GM19099 (cell line): ENCODE measurements around the gene CACHD1.

ENCODE experiments used
- POLR2A ChIP-seq: IDR thresholded peaks from 3 replicates; pipeline ENCODE4 v1.6.1; 2011; ENCODE audit warnings: low read depth; ENCODE audit not compliant: insufficient read length; ENCODE audit errors: extremely low read depth

Gene CACHD1

DNA sequence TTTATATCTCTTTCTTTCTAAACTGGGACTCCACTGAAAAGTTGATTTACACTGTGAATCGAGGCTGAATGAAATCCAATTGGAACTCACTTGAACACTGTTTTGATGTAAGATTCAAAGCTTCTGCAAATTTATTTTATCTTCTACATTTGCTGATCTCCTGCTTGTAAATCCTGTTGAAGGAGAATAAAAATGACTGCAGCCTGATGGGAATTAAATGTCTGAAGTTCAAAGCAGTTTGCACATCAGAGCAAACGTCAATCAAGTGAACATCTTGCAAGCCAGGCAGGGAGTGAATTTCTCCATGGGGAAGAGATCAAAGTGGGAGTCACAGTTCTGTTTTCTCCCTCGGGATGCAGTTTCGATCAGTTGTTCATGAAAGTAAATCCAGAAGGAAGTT is 127.2 kb downstream of the CACHD1 start:
- no peak for TF ChIP-seq POLR2A

DNA sequence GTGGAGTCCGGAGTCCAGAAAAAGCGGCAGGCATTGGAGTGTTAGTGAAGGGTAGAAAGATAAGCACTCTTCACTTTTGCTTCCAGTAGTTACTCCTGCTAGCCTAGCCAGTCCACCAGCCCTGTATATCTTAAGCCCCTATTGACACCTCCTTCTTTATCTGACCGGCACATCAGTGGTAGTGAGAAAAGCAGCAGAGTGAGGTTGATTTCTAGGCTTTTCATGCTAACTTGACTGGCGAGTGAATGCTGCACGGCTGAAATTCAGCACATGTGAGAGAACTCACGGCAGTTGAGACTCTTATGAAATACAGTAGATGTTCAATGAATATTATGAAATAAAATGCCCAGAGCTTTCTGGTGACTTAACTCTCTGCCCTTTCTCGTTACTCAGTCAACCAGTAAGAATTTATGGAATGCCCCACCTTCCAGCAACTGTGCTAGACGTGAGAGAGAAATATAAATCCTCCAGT is 128.2 kb downstream of the CACHD1 start:
- no peak for TF ChIP-seq POLR2A

DNA sequence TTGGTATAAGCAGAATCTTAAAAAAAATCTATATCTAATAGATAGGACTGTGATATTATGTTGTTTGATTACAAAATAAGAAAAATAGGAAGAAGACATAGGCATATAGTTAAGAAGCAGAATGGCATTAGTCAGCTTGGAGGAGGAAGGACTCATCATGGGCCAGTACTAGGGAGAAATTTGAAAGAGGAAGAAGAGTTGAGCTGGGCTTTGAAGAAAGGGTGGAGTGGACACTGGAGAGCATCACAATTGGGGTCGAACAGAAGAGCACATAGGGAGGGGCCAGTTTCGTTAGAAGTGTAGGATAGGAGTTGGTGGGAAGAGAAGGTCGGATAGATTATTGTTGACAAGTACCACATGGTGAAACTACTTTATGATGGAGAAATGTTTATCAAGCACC is 129.3 kb downstream of the CACHD1 start:
- TF ChIP-seq POLR2A = no peak

DNA sequence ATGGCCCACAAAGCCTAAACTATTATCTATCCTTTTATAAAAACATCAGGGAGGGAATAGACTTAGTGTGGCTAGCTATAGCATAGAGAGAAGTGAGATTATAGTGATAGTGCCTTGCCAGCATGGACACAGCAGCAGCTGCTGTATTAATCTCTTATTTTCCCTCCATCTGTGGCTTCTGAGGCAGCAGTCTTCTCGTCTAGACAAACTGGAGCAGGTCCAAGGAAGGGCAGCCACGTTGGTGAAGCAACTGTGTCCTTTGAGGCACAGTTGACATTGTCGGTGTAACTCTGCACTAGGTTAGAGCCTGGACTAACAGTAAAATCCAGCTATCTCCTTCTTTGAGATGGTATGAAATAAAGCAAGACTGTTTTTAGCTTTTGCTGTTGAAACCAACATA is 131.3 kb downstream of the CACHD1 start:
- no peak for TF ChIP-seq POLR2A

DNA sequence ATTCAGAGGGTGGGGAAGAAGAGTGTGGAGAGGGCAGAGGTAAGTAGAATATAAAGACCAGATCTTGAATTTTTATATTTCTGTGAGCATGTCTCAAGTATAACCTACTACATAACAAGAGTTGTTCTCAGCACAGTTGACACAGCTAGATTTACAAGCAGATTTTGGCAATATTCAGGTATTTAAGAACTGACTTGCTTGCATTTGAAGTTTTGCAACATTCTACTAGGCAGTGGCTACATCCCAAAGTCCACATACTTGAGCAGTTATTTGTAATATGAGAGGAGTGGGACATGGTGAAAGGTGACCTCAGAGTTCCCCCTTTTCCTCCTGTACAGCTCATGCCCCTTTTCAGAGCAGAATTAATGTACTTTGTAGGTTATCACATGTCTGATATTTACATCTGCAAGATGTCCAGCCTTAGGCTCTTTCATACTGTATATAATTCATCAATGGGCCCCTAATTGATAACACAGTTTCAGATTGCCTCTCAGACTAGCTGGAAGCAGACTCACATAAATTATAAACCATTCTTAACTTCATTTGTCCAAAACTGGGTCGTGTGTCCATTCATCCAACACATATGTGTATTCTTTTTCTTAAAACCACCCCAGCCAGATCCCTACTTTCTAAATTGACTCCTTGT is 138.2 kb downstream of the CACHD1 start:
- no peak for TF ChIP-seq POLR2A

DNA sequence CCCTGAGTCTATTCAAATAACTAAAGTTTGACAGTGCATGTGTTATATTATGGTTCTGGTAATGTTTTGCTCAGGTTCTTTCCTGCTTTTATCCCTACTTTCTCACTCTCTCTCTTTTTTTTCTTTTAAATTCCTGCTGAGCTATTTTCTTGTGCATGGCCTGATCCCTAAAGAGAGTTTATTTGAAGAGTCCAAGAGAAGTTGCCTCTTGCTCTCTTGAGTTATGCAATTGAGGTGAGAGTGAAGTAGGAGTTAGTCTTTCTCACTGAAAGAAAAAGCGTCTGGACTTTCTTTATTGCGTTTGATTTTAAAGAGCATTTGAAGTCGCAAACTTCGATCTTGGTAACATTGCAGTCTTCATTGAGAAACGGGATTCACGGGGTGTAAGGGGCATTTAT is 138.7 kb downstream of the CACHD1 start:
- no peak for TF ChIP-seq POLR2A

DNA sequence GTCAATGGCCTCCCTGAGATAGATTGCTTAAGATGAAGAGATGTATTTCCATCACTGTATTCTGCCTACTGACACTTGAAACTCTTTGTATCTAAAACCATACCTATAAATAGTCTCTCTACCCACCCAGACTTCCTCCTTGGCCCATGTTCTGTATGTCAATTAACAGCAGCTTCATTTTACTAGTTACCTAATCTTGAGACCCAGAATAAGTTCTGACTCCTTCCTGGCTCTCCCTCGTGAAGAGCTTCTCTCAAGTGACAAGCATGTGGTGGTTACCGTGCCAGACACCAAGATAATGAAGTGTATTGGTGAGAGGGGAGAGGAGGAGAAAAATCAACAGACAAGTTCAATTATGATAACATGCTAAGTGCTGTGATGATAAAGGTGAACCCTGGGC is 146.1 kb downstream of the CACHD1 start:
- TF ChIP-seq POLR2A = no peak

DNA sequence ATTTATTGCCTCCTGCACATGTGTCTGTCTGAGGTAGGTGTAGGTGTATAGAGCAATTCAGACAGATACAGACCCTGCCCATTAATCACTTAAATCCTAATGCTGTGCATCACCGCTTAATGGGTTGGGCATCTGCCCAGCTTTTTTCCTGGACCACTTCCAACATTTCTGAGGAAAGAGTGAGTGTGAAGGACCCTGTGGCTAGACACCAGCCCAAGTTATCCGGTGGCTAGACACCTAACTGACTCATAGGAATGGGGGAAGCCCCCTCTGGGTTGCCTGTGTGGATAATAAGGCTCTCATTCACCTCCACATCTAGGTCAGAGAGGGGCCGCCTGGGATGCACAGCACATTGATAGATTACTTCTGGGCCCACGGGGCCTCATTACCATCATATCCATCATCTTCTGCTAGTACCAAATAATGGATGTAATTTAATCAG is 153.8 kb downstream of the CACHD1 start:
- TF ChIP-seq POLR2A = no peak

DNA sequence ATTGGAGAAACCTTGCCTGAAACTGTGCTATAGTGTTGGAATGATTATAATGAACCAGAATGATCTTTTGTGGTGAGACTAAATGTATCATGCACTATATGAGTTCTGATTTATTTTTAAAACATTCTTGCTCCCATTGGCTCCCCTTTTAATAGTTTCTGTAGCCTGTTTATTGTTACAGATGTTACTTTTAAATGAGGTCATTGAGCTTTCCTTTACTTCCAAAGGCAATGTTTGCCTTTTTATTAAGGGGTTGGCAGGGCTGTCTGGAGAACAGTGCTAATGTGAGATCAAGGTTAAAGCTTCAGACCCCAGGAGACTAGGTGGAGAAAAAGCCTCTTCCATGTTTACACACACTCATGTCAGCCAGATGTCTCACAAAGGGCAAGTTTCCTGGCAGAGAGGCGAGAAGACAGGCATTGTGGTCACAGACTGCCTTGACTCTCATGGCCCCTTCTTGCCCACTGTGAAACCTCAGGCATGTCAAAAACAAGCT is 154.3 kb downstream of the CACHD1 start:
- no peak for TF ChIP-seq POLR2A

DNA sequence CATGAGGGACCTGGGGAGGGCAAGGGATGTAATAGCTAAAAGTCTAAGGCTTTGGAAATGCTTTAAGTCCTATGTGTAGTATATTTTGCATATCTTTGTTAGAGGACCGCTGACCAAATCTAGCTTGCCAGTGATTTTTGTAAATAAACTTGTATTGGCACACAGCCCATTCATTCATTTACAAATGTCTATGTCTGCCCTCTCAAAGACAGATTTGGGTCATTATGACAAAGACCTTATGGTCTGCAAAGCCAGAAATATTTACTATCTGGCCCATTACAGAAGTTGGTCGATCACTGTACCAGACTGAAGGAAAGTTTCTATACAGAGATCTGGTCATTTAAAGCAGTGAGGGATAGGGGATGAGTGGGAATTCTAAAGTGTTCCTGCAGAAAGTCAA is 154.9 kb downstream of the CACHD1 start:
- no peak for TF ChIP-seq POLR2A

DNA sequence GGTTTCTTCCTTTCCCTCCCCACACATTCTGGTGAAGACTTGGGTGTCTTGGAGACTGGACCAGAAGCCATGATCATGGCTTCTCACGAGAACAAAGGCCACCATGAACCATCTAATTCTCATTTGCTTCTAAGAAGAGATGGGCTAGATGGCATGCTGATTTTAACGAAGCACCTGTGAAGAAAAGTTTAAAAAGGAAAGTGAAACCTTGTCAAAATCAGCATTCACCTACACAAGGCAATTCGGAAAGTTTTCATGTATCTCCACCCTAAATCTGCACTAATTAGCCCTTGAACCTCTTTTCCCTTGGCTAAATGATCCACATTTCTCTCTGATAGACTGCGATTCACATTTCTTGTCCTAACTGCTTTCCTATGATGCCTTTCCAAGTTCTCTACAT is 160.7 kb downstream of the CACHD1 start:
- no peak for TF ChIP-seq POLR2A

DNA sequence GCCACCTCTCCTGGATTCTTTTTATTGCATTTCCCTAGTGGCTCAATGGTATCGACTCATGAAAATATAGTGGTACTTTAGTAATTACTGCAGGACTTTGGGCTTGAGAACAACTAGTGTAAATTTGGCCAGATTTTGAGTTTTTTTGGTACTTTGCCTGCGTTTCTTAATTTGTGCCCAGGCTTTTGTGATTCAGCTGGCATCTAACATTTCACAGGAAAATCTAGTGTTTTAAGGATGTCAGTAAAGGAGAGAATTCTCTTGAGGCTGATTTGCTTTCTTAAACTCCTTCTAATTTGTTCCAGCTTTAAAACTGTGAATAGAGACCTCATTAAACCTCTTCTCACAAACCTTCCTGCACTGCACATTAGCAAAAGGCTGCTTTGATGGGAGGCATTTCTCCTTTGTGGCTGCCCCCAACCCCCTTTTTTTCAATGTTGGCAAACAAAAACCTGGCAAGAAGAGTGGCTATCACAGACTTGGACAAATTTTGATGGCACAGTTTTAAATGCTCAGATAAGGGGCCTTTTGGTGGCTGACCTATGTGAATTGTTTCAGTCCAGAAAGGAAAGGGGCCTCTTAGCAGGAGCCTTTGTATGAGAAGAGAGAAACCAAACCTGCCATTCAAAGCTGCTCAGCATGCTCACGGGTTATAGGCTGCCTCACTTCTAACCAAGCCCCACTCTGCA is 161.6 kb downstream of the CACHD1 start:
- no peak for TF ChIP-seq POLR2A

DNA sequence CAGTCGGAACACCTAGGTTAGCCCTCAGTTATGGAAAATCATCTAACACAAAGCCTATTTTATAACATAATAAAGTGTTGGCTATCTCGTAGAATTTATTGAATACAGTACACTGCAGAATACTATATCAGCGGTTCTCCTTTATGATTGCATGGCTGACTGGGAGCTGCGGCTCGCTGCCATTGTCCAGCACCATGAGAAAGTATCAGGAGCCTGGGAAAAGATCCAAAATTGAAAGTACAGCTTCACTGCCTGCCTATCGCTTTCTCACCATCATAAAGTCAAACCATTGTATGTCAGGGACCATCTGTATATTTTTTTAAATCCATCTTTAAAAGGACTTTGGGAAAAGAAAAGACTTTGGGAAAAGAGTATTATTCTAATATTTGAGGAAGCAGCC is 163.0 kb downstream of the CACHD1 start:
- no peak for TF ChIP-seq POLR2A

DNA sequence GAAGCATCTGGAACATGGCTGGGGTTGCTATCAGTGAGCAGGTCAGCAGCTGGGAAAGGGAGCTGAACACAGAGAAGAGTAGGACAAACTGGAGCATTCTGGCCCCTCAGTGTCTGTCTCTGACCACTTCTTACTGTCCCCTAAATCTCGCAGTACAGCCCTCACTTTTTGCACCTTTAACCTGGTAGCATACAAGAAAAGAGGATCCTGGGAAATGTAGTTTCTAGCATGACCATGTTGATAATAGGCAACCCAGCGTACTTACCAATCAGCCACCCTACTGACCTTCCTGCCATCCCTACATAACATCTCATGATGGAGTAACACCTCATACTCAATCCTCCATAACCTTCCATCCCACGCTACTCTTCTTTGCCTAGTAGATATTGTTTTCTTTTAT is 175.8 kb downstream of the CACHD1 start:
- no peak for TF ChIP-seq POLR2A

DNA sequence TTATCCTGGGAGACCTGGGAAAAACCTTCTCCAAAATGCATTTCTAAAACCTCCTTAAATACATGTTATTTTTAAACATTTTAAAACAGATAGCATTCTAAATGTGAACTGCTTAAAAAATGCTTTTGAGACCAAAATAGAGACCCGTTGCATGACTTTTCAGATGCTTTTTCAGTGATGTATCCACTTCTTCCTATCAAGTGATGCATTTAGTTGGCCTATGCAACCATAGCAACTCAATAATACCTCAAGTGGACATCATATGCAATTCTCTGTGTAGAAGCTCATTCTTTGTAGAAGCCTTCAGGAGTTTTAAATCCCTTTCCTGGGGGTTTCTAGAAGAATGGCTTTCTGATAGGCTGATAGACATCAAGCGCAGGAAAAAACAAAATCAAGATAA is 180.5 kb downstream of the CACHD1 start:
- no peak for TF ChIP-seq POLR2A

DNA sequence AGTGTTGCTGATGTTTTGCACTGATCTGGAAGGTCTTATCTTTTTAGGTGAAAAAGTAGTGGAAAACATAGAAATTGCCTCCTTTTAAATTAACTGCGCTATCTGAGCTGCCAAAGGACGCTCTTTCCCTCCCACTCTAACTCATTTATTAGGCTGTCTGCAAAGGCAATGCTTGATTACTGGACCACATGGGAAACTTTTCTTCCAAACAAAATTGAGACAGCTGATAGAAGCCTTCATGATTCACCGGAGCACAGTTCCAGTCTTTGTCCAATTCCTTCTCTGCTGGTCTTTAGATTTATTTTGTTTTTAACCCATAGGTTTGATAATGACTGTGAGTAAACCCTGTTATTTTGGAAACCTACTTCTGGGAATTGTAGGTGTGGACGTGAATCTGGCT is 181.9 kb downstream of the CACHD1 start:
- TF ChIP-seq POLR2A = no peak
